ENCODE results near the gene PDE2A. TPM values are rescaled to one million over a fixed set of nuclear protein-coding genes. Genes with fewer than 3 reads are reported as not detected.
A peak's percentile ranks its signal among the peaks of the same experiment; 100 is the strongest.

PDE2A gene
- total RNA-seq, 2 experiments from 2014 or later, result 0.26 to 0.37 TPM

DNA sequence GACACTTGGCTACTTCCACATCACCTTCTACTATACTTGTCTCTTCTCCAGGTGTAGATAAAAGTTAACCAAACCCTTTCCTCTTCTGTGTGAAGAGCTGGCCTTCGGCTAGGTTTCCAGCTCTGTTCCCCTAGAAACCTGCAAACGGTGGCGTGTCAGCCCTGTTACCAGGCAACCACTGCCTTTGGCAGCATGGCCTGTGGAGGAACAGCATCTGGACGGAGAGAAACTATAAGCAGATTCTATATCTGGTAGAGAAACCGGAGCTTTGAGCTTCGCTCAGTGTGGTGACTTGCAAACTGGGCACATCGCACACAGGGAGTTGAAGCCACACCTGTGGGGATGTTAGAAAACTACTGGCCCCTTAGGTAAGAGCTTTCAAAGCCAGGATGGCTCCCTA is 42.1 kb upstream of the PDE2A start:
- CTCF ChIA-PET, result interaction anchor here (1.0 to 1.9 kb wide), 5 partner anchors 9 to 246 kb away, joined by 3 to 10 read pairs (median 4); partner anchors contain the start of genes ATG16L2 and STARD10
- H3K27ac Mint-ChIP-seq, result no peak overlapping the region
- H3K27me3 Mint-ChIP-seq (ENCODE audit: low read depth), result no peaks in the 10 kb centered on the region
- no peaks in the 10 kb centered on the region for H3K9me3 Mint-ChIP-seq (ENCODE audit: insufficient read depth)
- ATAC-seq (no peak), DNase-seq (no peak)
- H3K36me3 Mint-ChIP-seq (ENCODE audit: low read depth), result peaks cover 23% of the 10 kb centered on the region
- H3K4me3 Mint-ChIP-seq, result no peak overlapping the region
- peaks cover 42% of the 10 kb centered on the region for H3K4me1 Mint-ChIP-seq (ENCODE audit: low read depth)
- POLR2A ChIA-PET, result interaction anchor here (1.0 kb wide), 1 partner anchor 13 kb away, joined by 3 read pairs; no protein-coding TSS in a partner anchor

- ATAC-seq, result no peak
- Mint-ChIP-seq H3K4me3 (no peak overlapping the region), H3K36me3 (ENCODE audit: low read depth) (peaks cover 25% of the 10 kb centered on the region), H3K27ac (no peak overlapping the region), H3K9me3 (ENCODE audit: insufficient read depth) (no peaks in the 10 kb centered on the region), H3K4me1 (ENCODE audit: low read depth) (peaks cover 15% of the 10 kb centered on the region), H3K27me3 (ENCODE audit: low read depth) (no peaks in the 10 kb centered on the region)
- ChIA-PET POLR2A (no interaction called here), CTCF (no interaction called here)
- DNase-seq, result no peak
These were observed 38.6 kb upstream of the PDE2A start for GRCh38 chr11:72712841-72713240.

- Mint-ChIP-seq H3K27ac (no peak overlapping the region), H3K27me3 (ENCODE audit: low read depth) (no peaks in the 10 kb centered on the region), H3K36me3 (ENCODE audit: low read depth) (peaks cover 31% of the 10 kb centered on the region), H3K4me3 (no peak overlapping the region), H3K9me3 (ENCODE audit: insufficient read depth) (no peaks in the 10 kb centered on the region), H3K4me1 (ENCODE audit: low read depth) (peaks cover 15% of the 10 kb centered on the region)
- ATAC-seq (no peak), DNase-seq (no peak)
- ChIA-PET POLR2A (no interaction called here), CTCF (no interaction called here)
These were observed 38.0 kb upstream of the PDE2A start for GRCh38 chr11:72712168-72712751.

DNA sequence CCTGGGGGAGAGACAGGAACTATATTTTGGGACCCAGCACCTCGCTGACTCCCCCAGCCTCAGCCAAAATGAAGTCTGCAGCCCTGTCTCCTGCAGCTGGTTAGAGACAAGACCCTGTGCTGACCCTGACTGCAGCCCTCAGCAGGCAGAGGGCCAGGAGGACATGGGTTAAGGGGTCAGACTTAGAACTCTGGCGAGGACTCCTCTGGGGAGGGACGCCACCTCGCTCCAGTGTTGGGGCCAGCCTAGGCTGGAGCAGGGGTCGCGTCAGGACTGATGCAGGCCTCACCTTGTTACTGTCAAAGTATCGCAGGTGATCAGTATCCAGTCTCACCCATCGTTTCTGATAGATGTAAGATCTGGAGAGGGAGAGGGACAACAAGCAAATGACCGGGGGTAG is 36.9 kb upstream of the PDE2A start:
- Mint-ChIP-seq H3K27ac (peak overlapping the region; percentile 55), H3K4me3 (no peak overlapping the region), H3K4me1 (ENCODE audit: low read depth) (peaks cover 12% of the 10 kb centered on the region), H3K27me3 (ENCODE audit: low read depth) (no peaks in the 10 kb centered on the region), H3K36me3 (ENCODE audit: low read depth) (peaks cover 40% of the 10 kb centered on the region), H3K9me3 (ENCODE audit: insufficient read depth) (no peaks in the 10 kb centered on the region)
- ChIA-PET POLR2A (no interaction called here), CTCF (no interaction called here)
- no peak for ATAC-seq
- no peak for DNase-seq

- POLR2A ChIA-PET, result no interaction called here
- peaks cover 43% of the 10 kb centered on the region for H3K36me3 Mint-ChIP-seq (ENCODE audit: low read depth)
- peaks cover 9% of the 10 kb centered on the region for H3K4me1 Mint-ChIP-seq (ENCODE audit: low read depth)
- no peak for ATAC-seq
- no peaks in the 10 kb centered on the region for H3K9me3 Mint-ChIP-seq (ENCODE audit: insufficient read depth)
- CTCF ChIA-PET, result no interaction called here
- DNase-seq, result no peak
- H3K27ac Mint-ChIP-seq, result no peak overlapping the region
- H3K27me3 Mint-ChIP-seq (ENCODE audit: low read depth), result no peaks in the 10 kb centered on the region
- H3K4me3 Mint-ChIP-seq, result no peak overlapping the region
These were observed 36.1 kb upstream of the PDE2A start for GRCh38 chr11:72710278-72710677.

- no peak overlapping the region for H3K27ac Mint-ChIP-seq
- ChIA-PET CTCF (no interaction called here), POLR2A (no interaction called here)
- DNase-seq (no peak), ATAC-seq (no peak)
- H3K36me3 Mint-ChIP-seq (ENCODE audit: low read depth), result peaks cover 43% of the 10 kb centered on the region
- H3K9me3 Mint-ChIP-seq (ENCODE audit: insufficient read depth), result no peaks in the 10 kb centered on the region
- H3K27me3 Mint-ChIP-seq (ENCODE audit: low read depth), result no peaks in the 10 kb centered on the region
- H3K4me3 Mint-ChIP-seq, result no peak overlapping the region
- H3K4me1 Mint-ChIP-seq (ENCODE audit: low read depth), result peaks cover 7% of the 10 kb centered on the region
These were observed 35.4 kb upstream of the PDE2A start for GRCh38 chr11:72709478-72710238.

GRCh38 chr11:72707032-72707431 is 32.8 kb upstream of the PDE2A start:
- H3K36me3 Mint-ChIP-seq (ENCODE audit: low read depth), result peaks cover 40% of the 10 kb centered on the region
- DNase-seq, result no peak
- POLR2A ChIA-PET, result no interaction called here
- ATAC-seq, result no peak
- H3K4me3 Mint-ChIP-seq, result no peak overlapping the region
- no peaks in the 10 kb centered on the region for H3K9me3 Mint-ChIP-seq (ENCODE audit: insufficient read depth)
- H3K27me3 Mint-ChIP-seq (ENCODE audit: low read depth), result no peaks in the 10 kb centered on the region
- CTCF ChIA-PET, result no interaction called here
- no peaks in the 10 kb centered on the region for H3K4me1 Mint-ChIP-seq (ENCODE audit: low read depth)
- H3K27ac Mint-ChIP-seq, result no peak overlapping the region

DNA sequence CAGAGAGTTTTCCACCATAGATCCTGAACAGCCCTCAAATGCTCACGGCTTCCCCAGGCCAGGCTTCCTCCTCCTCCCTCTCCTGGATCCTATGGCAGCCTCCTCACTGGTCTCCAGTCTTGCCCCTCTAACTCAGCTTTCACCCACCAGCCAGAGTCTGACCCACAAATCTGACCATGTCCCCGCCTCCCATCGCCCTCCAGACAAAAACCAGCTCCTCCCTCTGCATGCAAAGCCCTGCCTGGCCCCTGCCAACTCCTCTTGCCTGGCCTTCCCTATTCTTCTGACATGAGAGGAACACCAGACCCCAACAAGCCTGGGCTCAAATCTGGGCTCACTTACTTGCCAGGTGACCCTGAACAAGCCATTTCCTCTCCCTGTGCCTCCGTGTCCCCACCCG is 32.4 kb upstream of the PDE2A start:
- Mint-ChIP-seq H3K36me3 (ENCODE audit: low read depth) (peaks cover 42% of the 10 kb centered on the region), H3K27me3 (ENCODE audit: low read depth) (no peaks in the 10 kb centered on the region), H3K27ac (no peak overlapping the region), H3K9me3 (ENCODE audit: insufficient read depth) (no peaks in the 10 kb centered on the region), H3K4me1 (ENCODE audit: low read depth) (no peaks in the 10 kb centered on the region), H3K4me3 (no peak overlapping the region)
- ATAC-seq, result no peak
- CTCF ChIA-PET, result interaction anchor here (1.4 kb wide), 1 partner anchor 22 kb away, joined by 6 read pairs; no protein-coding TSS in a partner anchor
- DNase-seq, result no peak
- POLR2A ChIA-PET, result no interaction called here

- H3K27ac Mint-ChIP-seq, result peak overlapping the region; percentile 6
- no peak overlapping the region for H3K4me3 Mint-ChIP-seq
- no peaks in the 10 kb centered on the region for H3K4me1 Mint-ChIP-seq (ENCODE audit: low read depth)
- DNase-seq (no peak), ATAC-seq (no peak)
- H3K27me3 Mint-ChIP-seq (ENCODE audit: low read depth), result no peaks in the 10 kb centered on the region
- H3K9me3 Mint-ChIP-seq (ENCODE audit: insufficient read depth), result no peaks in the 10 kb centered on the region
- POLR2A ChIA-PET, result no interaction called here
- CTCF ChIA-PET, result interaction anchor here (0.6 to 1.4 kb wide), 3 partner anchors 22 to 468 kb away, joined by 3 to 6 read pairs (median 3); no protein-coding TSS in a partner anchor
- peaks cover 48% of the 10 kb centered on the region for H3K36me3 Mint-ChIP-seq (ENCODE audit: low read depth)
These were observed 31.5 kb upstream of the PDE2A start for GRCh38 chr11:72705442-72706365.

GRCh38 chr11:72704783-72705265 is 30.6 kb upstream of the PDE2A start:
- H3K9me3 Mint-ChIP-seq (ENCODE audit: insufficient read depth), result no peaks in the 10 kb centered on the region
- CTCF ChIA-PET, result interaction anchor here (0.7 to 1.7 kb wide), 3 partner anchors 20 to 467 kb away, joined by 3 to 6 read pairs (median 3); no protein-coding TSS in a partner anchor
- no peak overlapping the region for H3K27ac Mint-ChIP-seq
- no peak overlapping the region for H3K4me3 Mint-ChIP-seq
- no peak for DNase-seq
- no peaks in the 10 kb centered on the region for H3K4me1 Mint-ChIP-seq (ENCODE audit: low read depth)
- no peaks in the 10 kb centered on the region for H3K27me3 Mint-ChIP-seq (ENCODE audit: low read depth)
- POLR2A ChIA-PET, result no interaction called here
- H3K36me3 Mint-ChIP-seq (ENCODE audit: low read depth), result peaks cover 48% of the 10 kb centered on the region
- ATAC-seq, result no peak

DNA sequence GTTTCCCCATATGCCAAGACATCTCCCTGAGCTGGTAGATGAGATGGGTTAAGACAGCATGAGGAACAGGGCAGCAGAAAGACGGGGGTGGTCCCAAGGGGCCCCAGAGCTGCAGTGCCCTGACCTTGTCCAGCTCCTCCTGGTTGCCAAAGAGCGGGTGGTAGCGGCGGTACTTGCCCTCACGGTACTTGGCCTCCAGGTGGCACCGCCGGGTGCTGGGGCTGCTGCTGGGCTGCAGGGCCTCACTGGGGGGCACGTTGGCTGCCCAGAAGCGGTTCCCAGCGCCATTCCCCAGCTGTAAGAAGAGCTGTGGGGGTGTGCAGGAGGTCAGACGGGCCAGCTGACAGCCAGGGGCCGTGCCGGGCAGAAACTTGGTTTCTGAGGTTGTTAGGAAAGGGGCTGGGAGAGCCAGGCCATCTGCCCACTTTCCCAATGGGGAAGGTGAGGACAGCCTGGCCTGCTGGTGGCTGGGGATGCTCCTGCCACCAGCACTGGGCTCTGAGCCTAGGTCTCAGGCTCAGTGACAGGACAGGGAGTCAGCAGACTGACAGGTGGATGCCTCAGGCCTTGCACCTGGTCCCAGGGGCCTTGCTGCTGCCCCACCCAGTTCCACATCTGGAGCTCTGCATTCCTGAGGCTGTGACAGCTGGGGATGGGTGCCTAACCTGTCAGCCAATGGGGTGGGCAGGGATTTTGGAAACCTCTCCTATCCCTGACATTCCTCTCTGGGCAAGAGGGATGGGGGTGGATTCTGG is 30.0 kb upstream of the PDE2A start:
- CTCF ChIA-PET, result interaction anchor here (1.7 kb wide), 1 partner anchor 21 kb away, joined by 3 read pairs; no protein-coding TSS in a partner anchor
- Mint-ChIP-seq H3K4me1 (ENCODE audit: low read depth) (no peaks in the 10 kb centered on the region), H3K36me3 (ENCODE audit: low read depth) (peaks cover 47% of the 10 kb centered on the region), H3K27ac (no peak overlapping the region), H3K4me3 (no peak overlapping the region), H3K27me3 (ENCODE audit: low read depth) (no peaks in the 10 kb centered on the region), H3K9me3 (ENCODE audit: insufficient read depth) (no peaks in the 10 kb centered on the region)
- DNase-seq (no peak), ATAC-seq (no peak)
- POLR2A ChIA-PET, result interaction anchor here (0.6 kb wide), 1 partner anchor 13 kb away, joined by 3 read pairs; no protein-coding TSS in a partner anchor

Data from activated CD8-positive, alpha-beta T cell treated with anti-CD3 and anti-CD28 coated beads, Interleukin-2, amount 10 ng/mL, durations not matched to agents 7 days and 5 days (primary cell).